ENCODE data around the gene NALCN. TPM values are rescaled to one million over a fixed set of nuclear protein-coding genes. Genes with fewer than 3 reads are reported as not detected.
A peak's percentile ranks its signal among the peaks of the same experiment; 100 is the strongest.

The NALCN gene
- total and polyA plus RNA-seq, 7 donors: 0.23 to 1.1 (median 0.71) TPM; not detected in 2

DNA sequence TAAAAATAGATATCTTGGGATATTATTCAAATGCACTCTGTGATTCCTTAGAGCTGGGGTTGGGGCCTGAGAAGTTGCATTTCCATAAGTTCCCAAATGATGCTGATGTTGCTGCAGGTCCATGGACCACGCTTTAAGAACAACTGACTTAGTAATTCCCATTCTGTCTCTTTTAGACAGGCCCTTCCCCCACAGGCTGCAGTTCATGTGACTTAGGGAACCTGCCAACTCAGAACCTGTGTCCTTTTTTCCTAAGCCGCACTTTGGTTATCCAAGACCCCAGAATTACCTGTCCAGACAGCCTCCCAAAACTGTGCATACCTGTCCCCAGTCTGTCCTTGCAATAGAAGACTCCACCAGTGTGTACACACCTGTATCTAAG lies 34.4 kb upstream of the NALCN start:
- H3K27ac ChIP-seq: peak overlapping the region in 1 of 4 donors; percentile 12
- peaks cover 0 to 14% (median 6%) of the 10 kb centered on the region in 4 donors for H3K4me1 ChIP-seq
- H3K27me3 ChIP-seq: peaks cover 0 to 9% (median 0%) of the 10 kb centered on the region in 3 donors
- WGBS, 2 donors: 86 to 90% methylated on average over 2 of the region's 2 CpGs
- no peak for DNase-seq
- TF ChIP-seq POLR2A (IDR thresholded peaks at IDR 0.05): no peak
- TF ChIP-seq EP300 (IDR thresholded peaks at IDR 0.05): no peak
- H3K4me3 ChIP-seq: no peak overlapping the region
- intact Hi-C loops (cut with DNase I): no loop called here
- H3K36me3 ChIP-seq: no peaks in the 10 kb centered on the region
- H3K9me3 ChIP-seq: no peaks in the 10 kb centered on the region

DNA sequence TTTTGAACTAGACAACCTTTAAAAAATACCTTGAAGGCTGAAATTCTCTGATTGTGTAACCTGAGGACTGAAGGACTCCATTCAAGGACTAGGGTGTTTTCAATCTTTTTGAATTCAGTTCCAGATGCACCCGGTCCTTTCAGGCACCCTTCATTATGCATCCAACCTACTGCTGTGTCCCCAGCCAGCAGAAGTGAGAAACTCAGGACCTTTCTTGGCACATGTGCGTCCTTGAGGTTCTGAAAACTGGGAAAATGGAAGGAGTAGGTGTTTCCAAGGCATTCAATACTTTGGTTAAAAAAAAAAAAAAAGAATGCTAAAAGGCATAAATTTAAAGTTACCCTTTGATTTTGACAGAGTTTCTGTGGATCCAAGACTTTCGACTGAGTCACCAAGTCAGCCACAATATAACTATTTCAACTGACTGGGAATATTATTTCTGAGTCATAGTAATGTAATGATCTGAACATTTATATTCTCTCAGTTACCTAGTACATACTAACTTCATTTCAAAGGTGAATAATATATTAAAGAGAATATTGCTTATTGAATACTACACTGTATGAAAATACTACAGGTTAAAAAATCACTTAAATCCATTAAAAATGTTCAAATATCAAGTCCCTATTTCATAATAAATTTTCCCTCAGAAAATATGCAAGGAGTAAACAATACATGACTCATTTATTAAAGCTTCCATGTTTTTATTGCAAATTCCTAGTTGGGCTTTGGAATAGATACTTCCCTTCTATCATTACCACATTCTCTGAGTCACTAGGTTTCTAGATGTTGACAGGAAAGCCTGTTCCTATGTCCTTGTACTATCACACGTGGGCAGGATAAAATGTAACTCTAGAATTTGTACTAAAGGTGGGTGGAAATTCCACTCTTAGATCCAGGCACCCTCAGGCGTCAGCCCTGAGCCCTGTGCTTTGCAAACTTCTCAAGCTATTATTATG lies 33.8 kb upstream of the NALCN start:
- Histone ChIP-seq H3K36me3 (no peaks in the 10 kb centered on the region), H3K27me3 (peaks cover 0 to 9% (median 0%) of the 10 kb centered on the region in 3 donors), H3K27ac (peak overlapping the region in 1 of 4 donors; percentile 12), H3K9me3 (no peaks in the 10 kb centered on the region), H3K4me3 (no peak overlapping the region), H3K4me1 (peaks cover 0 to 14% (median 5%) of the 10 kb centered on the region in 4 donors)
- no peak for TF ChIP-seq POLR2A (IDR thresholded peaks at IDR 0.05)
- TF ChIP-seq POLR2AphosphoS5 (IDR thresholded peaks at IDR 0.05): no peak
- no peak for TF ChIP-seq EP300 (IDR thresholded peaks at IDR 0.05)
- TF ChIP-seq, protein P1, sequence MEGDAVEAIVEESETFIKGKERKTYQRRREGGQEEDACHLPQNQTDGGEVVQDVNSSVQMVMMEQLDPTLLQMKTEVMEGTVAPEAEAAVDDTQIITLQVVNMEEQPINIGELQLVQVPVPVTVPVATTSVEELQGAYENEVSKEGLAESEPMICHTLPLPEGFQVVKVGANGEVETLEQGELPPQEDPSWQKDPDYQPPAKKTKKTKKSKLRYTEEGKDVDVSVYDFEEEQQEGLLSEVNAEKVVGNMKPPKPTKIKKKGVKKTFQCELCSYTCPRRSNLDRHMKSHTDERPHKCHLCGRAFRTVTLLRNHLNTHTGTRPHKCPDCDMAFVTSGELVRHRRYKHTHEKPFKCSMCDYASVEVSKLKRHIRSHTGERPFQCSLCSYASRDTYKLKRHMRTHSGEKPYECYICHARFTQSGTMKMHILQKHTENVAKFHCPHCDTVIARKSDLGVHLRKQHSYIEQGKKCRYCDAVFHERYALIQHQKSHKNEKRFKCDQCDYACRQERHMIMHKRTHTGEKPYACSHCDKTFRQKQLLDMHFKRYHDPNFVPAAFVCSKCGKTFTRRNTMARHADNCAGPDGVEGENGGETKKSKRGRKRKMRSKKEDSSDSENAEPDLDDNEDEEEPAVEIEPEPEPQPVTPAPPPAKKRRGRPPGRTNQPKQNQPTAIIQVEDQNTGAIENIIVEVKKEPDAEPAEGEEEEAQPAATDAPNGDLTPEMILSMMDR (IDR thresholded peaks at IDR 0.05): no peak
- intact Hi-C loops (cut with DNase I): no loop called here
- 54% methylated on average over 5 of the region's 5 CpGs for WGBS, 2 donors
- DNase-seq: no peak

DNA sequence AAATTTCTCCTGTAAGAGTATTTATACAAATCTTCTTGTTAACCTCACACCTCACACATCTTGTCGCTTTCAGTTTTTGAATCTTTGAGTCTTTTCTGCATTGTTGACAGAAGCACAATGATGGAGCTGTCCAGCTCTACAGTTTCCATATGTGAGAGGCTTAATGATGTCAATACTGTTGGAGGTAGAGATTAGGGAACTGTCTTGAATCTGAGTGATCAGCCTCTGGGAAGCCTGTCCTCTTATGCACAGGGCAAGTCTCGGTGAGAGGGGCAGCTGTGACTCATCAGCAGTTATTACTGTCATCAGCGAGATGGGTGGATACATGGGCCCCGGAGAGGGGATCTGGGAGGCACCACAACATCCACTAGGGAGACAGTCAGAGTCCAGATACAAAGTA lies 31.5 kb upstream of the NALCN start:
- Histone ChIP-seq H3K27me3 (no peaks in the 10 kb centered on the region), H3K9me3 (no peaks in the 10 kb centered on the region), H3K27ac (no peak overlapping the region), H3K36me3 (no peaks in the 10 kb centered on the region), H3K4me3 (no peak overlapping the region), H3K4me1 (no peaks in the 10 kb centered on the region)
- no peak for DNase-seq
- TF ChIP-seq POLR2AphosphoS5 (IDR thresholded peaks at IDR 0.05): no peak
- no peak for TF ChIP-seq EP300 (IDR thresholded peaks at IDR 0.05)
- TF ChIP-seq POLR2A (IDR thresholded peaks at IDR 0.05): no peak
- TF ChIP-seq, protein P1 (IDR thresholded peaks at IDR 0.05): no peak
- 62 to 66% methylated on average over 4 of the region's 4 CpGs for WGBS, 2 donors
- intact Hi-C loops (cut with DNase I): no loop called here

DNA sequence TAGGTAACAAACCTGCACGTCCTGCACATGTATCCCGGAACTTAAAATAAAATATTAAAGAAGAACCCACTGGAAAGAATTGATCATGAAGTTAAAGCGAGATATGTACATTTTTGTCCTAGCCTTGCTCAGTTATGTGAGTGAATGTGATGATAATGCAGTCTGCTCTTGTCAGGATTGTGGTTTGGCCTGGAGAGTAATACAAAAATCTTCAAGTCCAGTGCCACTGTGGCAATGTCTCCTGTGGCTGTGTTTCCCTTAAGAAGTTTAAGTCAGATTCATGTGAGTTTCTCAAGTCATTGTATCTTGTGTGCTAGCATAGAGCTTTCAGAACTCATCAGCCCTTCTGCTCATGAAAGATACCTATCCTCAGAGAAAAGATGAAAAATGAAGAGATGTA lies 18.2 kb upstream of the NALCN start:
- TF ChIP-seq EP300 (IDR thresholded peaks at IDR 0.05): no peak
- TF ChIP-seq POLR2AphosphoS5 (IDR thresholded peaks at IDR 0.05): no peak
- no peak overlapping the region for H3K4me3 ChIP-seq
- H3K4me1 ChIP-seq: no peaks in the 10 kb centered on the region
- no peaks in the 10 kb centered on the region for H3K36me3 ChIP-seq
- no peaks in the 10 kb centered on the region for H3K27me3 ChIP-seq
- H3K9me3 ChIP-seq: no peaks in the 10 kb centered on the region
- no peak for DNase-seq
- no peak overlapping the region for H3K27ac ChIP-seq
- intact Hi-C loops (cut with DNase I): no loop called here
- 83 to 92% methylated on average over 3 of the region's 3 CpGs for WGBS, 2 donors

DNA sequence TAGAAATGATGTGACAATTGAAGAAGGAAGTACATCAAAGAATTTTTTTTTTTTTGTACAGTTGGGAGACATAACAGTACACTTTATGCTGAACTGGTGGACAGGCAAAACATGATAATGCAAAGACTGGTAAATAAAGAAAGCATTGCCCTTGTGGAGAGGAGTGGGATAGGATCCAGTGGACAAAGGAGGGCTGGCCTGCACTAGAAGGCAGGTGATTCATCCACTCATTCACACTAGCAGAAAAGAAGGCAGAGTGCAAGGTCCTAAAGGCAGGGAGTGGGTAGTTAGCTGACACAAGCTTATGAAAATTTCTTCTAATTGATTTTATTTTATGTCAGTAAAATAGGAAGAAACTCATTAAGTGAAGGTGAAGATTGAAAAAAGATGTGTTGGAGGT lies 17.6 kb upstream of the NALCN start:
- no peak for DNase-seq
- Histone ChIP-seq H3K27me3 (no peaks in the 10 kb centered on the region), H3K9me3 (no peaks in the 10 kb centered on the region), H3K36me3 (no peaks in the 10 kb centered on the region), H3K27ac (no peak overlapping the region), H3K4me3 (no peak overlapping the region), H3K4me1 (no peaks in the 10 kb centered on the region)
- TF ChIP-seq EP300 (IDR thresholded peaks at IDR 0.05) (no peak), POLR2AphosphoS5 (IDR thresholded peaks at IDR 0.05) (no peak), POLR2A (IDR thresholded peaks at IDR 0.05) (no peak)
- TF ChIP-seq, protein P1 (IDR thresholded peaks at IDR 0.05): no peak
- intact Hi-C loops (cut with DNase I): no loop called here
